Central memory CD4-positive, alpha-beta T cell (primary cell): Measurements from ENCODE around the gene GPHN.
"Not testable (repeated sequence)": the region's sequence is repeated elsewhere in the genome, so short reads cannot be mapped to it uniquely, and the experiment has no call there.

Source experiments
- DNase-seq: peaks from one replicate; pipeline ENCODE4 v3.0.0; 2022

GPHN gene

GRCh38 chr14:66502836-66503235, 5.1 kb upstream of the GPHN start:
- DNase-seq = not testable (repeated sequence)

GRCh38 chr14:66503532-66503931, 4.4 kb upstream of the GPHN start:
- no peak for DNase-seq

GRCh38 chr14:66507181-66507721, 696 bp upstream of the GPHN start:
- DNase-seq = no peak

- no peak for DNase-seq
Measured at GRCh38 chr14:66508547-66508845, 549 bp downstream of the GPHN start.

GRCh38 chr14:66508846-66509621, 1.1 kb downstream of the GPHN start:
- DNase-seq = peak; percentile 45

- no peak for DNase-seq
Measured at GRCh38 chr14:66509874-66510273, 1.9 kb downstream of the GPHN start.

GRCh38 chr14:66511849-66512248, 3.9 kb downstream of the GPHN start:
- no peak for DNase-seq

- DNase-seq = no peak
Measured at GRCh38 chr14:66514213-66514612, 6.3 kb downstream of the GPHN start.

- no peak for DNase-seq
Measured at GRCh38 chr14:66530526-66530925, 22.6 kb downstream of the GPHN start.

- peak; percentile 1 for DNase-seq
Measured at GRCh38 chr14:66539034-66539433, 31.1 kb downstream of the GPHN start.

GRCh38 chr14:66540038-66540437, 32.1 kb downstream of the GPHN start:
- DNase-seq = no peak

- DNase-seq = no peak
Measured at GRCh38 chr14:66541627-66542026, 33.7 kb downstream of the GPHN start.

GRCh38 chr14:66543996-66544395, 36.0 kb downstream of the GPHN start:
- no peak for DNase-seq

- DNase-seq = not testable (repeated sequence)
Measured at GRCh38 chr14:66545191-66545590, 37.2 kb downstream of the GPHN start.

GRCh38 chr14:66545751-66546150, 37.8 kb downstream of the GPHN start:
- DNase-seq = not testable (repeated sequence)

GRCh38 chr14:66563731-66564130, 55.8 kb downstream of the GPHN start:
- DNase-seq = no peak

- no peak for DNase-seq
Measured at GRCh38 chr14:66568220-66568619, 60.3 kb downstream of the GPHN start.

GRCh38 chr14:66572826-66573225, 64.9 kb downstream of the GPHN start:
- no peak for DNase-seq

- no peak for DNase-seq
Measured at GRCh38 chr14:66575014-66575413, 67.1 kb downstream of the GPHN start.

- no peak for DNase-seq
Measured at GRCh38 chr14:66575939-66576338, 68.0 kb downstream of the GPHN start.

GRCh38 chr14:66587753-66588152, 79.8 kb downstream of the GPHN start:
- not testable (repeated sequence) for DNase-seq

GRCh38 chr14:66595394-66595793, 87.4 kb downstream of the GPHN start:
- no peak for DNase-seq

- DNase-seq = no peak
Measured at GRCh38 chr14:66596241-66596985, 88.5 kb downstream of the GPHN start.

GRCh38 chr14:66600416-66600815, 92.5 kb downstream of the GPHN start:
- DNase-seq = no peak
